Caco-2 (cell line): Measurements from ENCODE around the gene ZNF75A. TPM values are rescaled to one million over a fixed set of nuclear protein-coding genes. Genes with fewer than 3 reads are reported as not detected.

ENCODE experiments used
- BruUV-seq: library from RNA; stranded (reverse); fragments of 400-500 nt; replicated peaks from 2 replicates; lab custom pipeline; 2021; lab: Mats Ljungman, UMichigan
- CTCF ChIA-PET: fragments of 300-600 bp; sonication (Branson Sonifier 250); formaldehyde crosslinking; loops from one replicate; lab custom pipeline; 2022; ENCODE audit warnings: antibody characterized with exemption; lab: Charles Lee
- POLR2A ChIA-PET: fragments of 300-600 bp; sonication (Branson Sonifier 250); formaldehyde crosslinking; loops from one replicate; lab custom pipeline; 2022; ENCODE audit warnings: antibody characterized with exemption; lab: Charles Lee
- DNase-seq, 2 experiments: peaks; one replicate each; pipeline versions ENCODE4 v3.0.0 to v3.0.0-alpha.2; 2020 to 2022
- H3K27me3 ChIP-seq: replicated peaks from 2 replicates; pipeline ENCODE4 v1.6.0; 2011; ENCODE audit warnings: low read length; ENCODE audit not compliant: control insufficient read depth, insufficient read depth
- H3K36me3 ChIP-seq: 2 replicates; pipeline ENCODE4 v1.5.1; 2011; ENCODE audit warnings: low read length; ENCODE audit not compliant: control insufficient read depth, insufficient read depth
- H3K4me1 ChIP-seq: fragments of 250-450 bp; sonication (Bioruptor Pico); 2 replicates; pipeline ENCODE4 v1.5.1; 2020; ENCODE audit warnings: mild to moderate bottlenecking
- H3K4me3 ChIP-seq: 2 replicates; pipeline ENCODE4 v1.5.1; 2011; ENCODE audit warnings: low read depth, mild to moderate bottlenecking, control low read depth, low read length
- H3K9me3 ChIP-seq: fragments of 250-450 bp; sonication (Bioruptor Pico); 2 replicates; pipeline ENCODE4 v1.5.1; 2020; ENCODE audit warnings: mild to moderate bottlenecking, moderate library complexity
- H3K27ac Mint-ChIP-seq: one replicate; pipeline ENCODE4 v1.8.0; 2022; ENCODE audit warnings: mixed read lengths; ENCODE audit not compliant: unreplicated experiment
- H3K27me3 Mint-ChIP-seq: one replicate; pipeline ENCODE4 v1.8.0; 2022; ENCODE audit warnings: mixed read lengths; ENCODE audit not compliant: insufficient read depth, unreplicated experiment
- H3K36me3 Mint-ChIP-seq: one replicate; pipeline ENCODE4 v1.8.0; 2022; ENCODE audit warnings: mild to moderate bottlenecking, mixed read lengths; ENCODE audit not compliant: insufficient read depth, unreplicated experiment
- H3K4me1 Mint-ChIP-seq: one replicate; pipeline ENCODE4 v1.8.0; 2022; ENCODE audit warnings: low read depth, mixed read lengths; ENCODE audit not compliant: unreplicated experiment
- H3K4me3 Mint-ChIP-seq: one replicate; pipeline ENCODE4 v1.8.0; 2022; ENCODE audit warnings: mild to moderate bottlenecking, moderate library complexity, mixed read lengths; ENCODE audit not compliant: unreplicated experiment
- H3K9me3 Mint-ChIP-seq: one replicate; pipeline ENCODE4 v1.8.0; 2022; ENCODE audit warnings: mixed read lengths; ENCODE audit not compliant: unreplicated experiment
- CTCF ChIP-seq, 2 experiments: fragments of 200-600 bp in 1 of 2; IDR thresholded peaks; 1 replicate in 1 of 2; 2 replicates in 1 of 2; pipeline versions ENCODE4 v1.5.1 to v1.8.0; 2011 to 2022; ENCODE audit warnings: antibody characterized with exemption in 1 of 2, control low read depth in 1 of 2, inconsistent platforms in 1 of 2, low read depth in 1 of 2, low read length in 1 of 2, mild to moderate bottlenecking in 1 of 2, moderate library complexity in 1 of 2; ENCODE audit not compliant: insufficient read depth in 1 of 2, severe bottlenecking in 1 of 2, unreplicated experiment in 1 of 2
- intact Hi-C: fragments of 100-400 bp; cut with micrococcal nuclease; formaldehyde crosslinking; loops from one replicate; pipeline ENCODE4 v1.10.0; 2022; ENCODE audit not compliant: unreplicated experiment
- total RNA-seq: library from RNA; stranded (reverse); gene quantifications from 2 replicates; pipeline ENCODE4 v1.2.3, GENCODE V29; 2022

The ZNF75A gene
- total RNA-seq, 1 experiment from 2014 or later: 29.1 TPM

DNA sequence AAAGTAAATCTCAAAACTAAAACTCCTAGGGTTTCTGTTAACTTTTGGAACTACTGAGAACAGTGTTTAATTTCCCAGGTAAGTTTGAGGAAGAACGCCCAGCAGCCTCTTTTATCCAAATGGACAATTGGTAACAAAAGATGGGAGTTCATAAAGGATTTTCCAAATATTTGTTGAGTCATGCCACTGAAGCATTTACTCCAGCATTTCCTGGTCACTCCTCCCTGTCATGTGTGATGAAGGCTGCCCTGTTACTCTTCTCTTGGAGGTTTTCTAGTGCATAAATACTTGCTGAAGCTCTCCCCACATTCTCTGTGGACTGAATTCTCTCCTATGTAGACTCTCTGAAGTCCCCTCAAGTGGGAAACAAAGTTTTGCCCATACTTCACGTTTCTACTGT lies 16.5 kb downstream of the ZNF75A start:
- H3K9me3 Mint-ChIP-seq: peaks cover 16% of the 10 kb centered on the region

GRCh38 chr16:3327514-3327913 lies 22.2 kb downstream of the ZNF75A start:
- H3K4me3 ChIP-seq: no peak overlapping the region
- no peaks in the 10 kb centered on the region for H3K36me3 ChIP-seq
- Mint-ChIP-seq H3K9me3 (no peaks in the 10 kb centered on the region), H3K4me1 (peaks cover 14% of the 10 kb centered on the region), H3K27ac (no peak overlapping the region), H3K4me3 (no peak overlapping the region), H3K27me3 (no peaks in the 10 kb centered on the region), H3K36me3 (no peaks in the 10 kb centered on the region)
- intact Hi-C loops: no loop called here
- H3K27me3 ChIP-seq: no peaks in the 10 kb centered on the region
- CTCF ChIA-PET: no interaction called here
- POLR2A ChIA-PET: no interaction called here
- peaks cover 11% of the 10 kb centered on the region for H3K4me1 ChIP-seq
- BruUV-seq: no TSS peak
- no peaks in the 10 kb centered on the region for H3K9me3 ChIP-seq
- DNase-seq: no peak
- TF ChIP-seq CTCF (IDR thresholded peaks at IDR 0.05; ENCODE audit: insufficient read depth in 1 of 2, low read depth in 1 of 2, low read length in 1 of 2, severe bottlenecking in 1 of 2, unreplicated experiment in 1 of 2): no peak

More for the DNA sequence above, 16.5 kb downstream of the ZNF75A start:
- BruUV-seq: no TSS peak
- H3K4me1 Mint-ChIP-seq: no peaks in the 10 kb centered on the region
- intact Hi-C loops: no loop called here
- Histone ChIP-seq H3K36me3 (no peaks in the 10 kb centered on the region), H3K4me3 (no peak overlapping the region), H3K4me1 (no peaks in the 10 kb centered on the region), H3K27me3 (no peaks in the 10 kb centered on the region), H3K9me3 (peaks cover 26% of the 10 kb centered on the region)
- ChIA-PET POLR2A (no interaction called here), CTCF (no interaction called here)
- no peak overlapping the region for H3K27ac Mint-ChIP-seq
- TF ChIP-seq CTCF (IDR thresholded peaks at IDR 0.05; ENCODE audit: insufficient read depth in 1 of 2, low read depth in 1 of 2, low read length in 1 of 2, severe bottlenecking in 1 of 2, unreplicated experiment in 1 of 2): no peak
- no peak for DNase-seq
- no peaks in the 10 kb centered on the region for H3K27me3 Mint-ChIP-seq
- peaks cover 31% of the 10 kb centered on the region for H3K36me3 Mint-ChIP-seq
- no peak overlapping the region for H3K4me3 Mint-ChIP-seq

DNA sequence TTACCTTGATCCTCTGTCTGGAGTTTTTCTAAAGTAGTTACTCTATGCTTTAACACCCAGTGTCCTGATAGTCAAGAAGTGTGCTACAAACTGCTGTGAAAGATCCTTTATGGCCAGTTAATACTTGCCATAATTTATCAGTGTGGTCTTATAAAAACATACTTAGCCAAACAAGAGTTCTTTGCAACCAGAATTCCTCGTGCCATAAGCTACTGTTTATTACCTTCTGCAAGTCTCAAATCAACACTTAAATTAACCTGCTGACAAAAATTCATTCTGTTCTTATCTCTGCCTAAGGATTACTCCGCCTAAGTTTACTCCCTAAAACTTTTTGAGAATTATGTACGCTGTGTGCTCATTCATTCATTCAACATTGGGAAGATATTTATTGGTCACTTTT lies 22.8 kb downstream of the ZNF75A start:
- Mint-ChIP-seq H3K27me3 (no peaks in the 10 kb centered on the region), H3K4me1 (peaks cover 14% of the 10 kb centered on the region), H3K9me3 (no peaks in the 10 kb centered on the region), H3K36me3 (no peaks in the 10 kb centered on the region), H3K27ac (no peak overlapping the region), H3K4me3 (no peak overlapping the region)
- CTCF ChIA-PET: no interaction called here
- Histone ChIP-seq H3K27me3 (no peaks in the 10 kb centered on the region), H3K9me3 (no peaks in the 10 kb centered on the region), H3K4me3 (no peak overlapping the region), H3K4me1 (peaks cover 11% of the 10 kb centered on the region), H3K36me3 (no peaks in the 10 kb centered on the region)
- no TSS peak for BruUV-seq
- DNase-seq: no peak
- intact Hi-C loops: no loop called here
- TF ChIP-seq CTCF (IDR thresholded peaks at IDR 0.05; ENCODE audit: insufficient read depth in 1 of 2, low read depth in 1 of 2, low read length in 1 of 2, severe bottlenecking in 1 of 2, unreplicated experiment in 1 of 2): no peak
- POLR2A ChIA-PET: no interaction called here
